ENCODE measurements around the gene TBX4. TPM values are rescaled to one million over a fixed set of nuclear protein-coding genes. Genes with fewer than 3 reads are reported as not detected.

Gene TBX4
- total RNA-seq (2022; extraction: Qiagen RNA extraction) = 0.15 to 0.27 TPM (median 0.18 TPM) in 5 replicates

GRCh38 chr17:61452301-61453290, at the start of gene TBX4:
Gene TBX4 (plus strand): TSS chr17:61452422. CDS start chr17:61456491, 4,069 bp downstream.

Other genes with a start within 250 kb of the TBX4 start
- gene TBX2, start 52.6 kb upstream of the TBX4 start, total RNA-seq (2022; extraction: Qiagen RNA extraction) = 3.7 to 6.1 TPM (median 5.4 TPM) in 5 replicates
- gene NACA2, start 138.8 kb downstream of the TBX4 start, total RNA-seq (2022; extraction: Qiagen RNA extraction) = not detected in 5 replicates